ENCODE data around the gene MRPS11. TPM values are rescaled to one million over a fixed set of nuclear protein-coding genes. Genes with fewer than 3 reads are reported as not detected.

The MRPS11 gene
- total and polyA plus RNA-seq, 9 of the 15 experiments (the other 6 are each of a cell fraction or from before 2014, with no cell fraction given) = 28.3 to 83.2 (median 53.1) TPM

GRCh38 chr15:88489321-88489720 is 21.8 kb downstream of the MRPS11 start (continued):
- peak; percentile 91 for TF ChIP-seq REST (IDR thresholded peaks at IDR 0.05; ENCODE audit: borderline replicate concordance)
- no peak for TF ChIP-seq REST (CRISPR knock-in tag; IDR thresholded peaks at IDR 0.05; ENCODE audit: low read depth)
- TF ChIP-seq FOSL1 (tag; conservative IDR thresholded peaks at IDR 0.05) = no peak
- TF ChIP-seq CBX1 (IDR thresholded peaks at IDR 0.05; ENCODE audit: low read depth) = no peak
- peak; percentile 76 for TF ChIP-seq MIER1 (IDR thresholded peaks at IDR 0.05; ENCODE audit: low read depth)
- TF ChIP-seq PML (IDR thresholded peaks at IDR 0.05; ENCODE audit: low read length) = no peak
- TF ChIP-seq NFRKB (IDR thresholded peaks at IDR 0.05; ENCODE audit: low read depth) = no peak
- no peak for TF ChIP-seq ZNF23 (CRISPR knock-in tag; IDR thresholded peaks at IDR 0.05)
- no peak for TF ChIP-seq ZBTB5 (IDR thresholded peaks at IDR 0.05)
- no peak for TF ChIP-seq SP1 (CRISPR knock-in tag; IDR thresholded peaks at IDR 0.05)
- no peak for TF ChIP-seq CBX5 (IDR thresholded peaks at IDR 0.05; ENCODE audit: borderline replicate concordance, low read depth)
- TF ChIP-seq CTCFL (IDR thresholded peaks at IDR 0.05; ENCODE audit: borderline replicate concordance, insufficient read depth, low read depth, low read length, poor library complexity, severe bottlenecking) = peak; percentile 37
- no peak for TF ChIP-seq CBFA2T3 (IDR thresholded peaks at IDR 0.05)
- TF ChIP-seq MTA2 (IDR thresholded peaks at IDR 0.05; ENCODE audit: low read depth) = no peak
- no peak for TF ChIP-seq POLR3G (IDR thresholded peaks at IDR 0.05; ENCODE audit: extremely low read depth, insufficient read length, insufficient replicate concordance)
- no peak for TF ChIP-seq TAF1 (IDR thresholded peaks at IDR 0.05; ENCODE audit: control insufficient read depth, extremely low read depth, insufficient read depth, low read length, severe bottlenecking)
- no peak for TF ChIP-seq ATF7 (IDR thresholded peaks at IDR 0.05)
- peak in 1 of 2 experiments; percentile 56; a peak in 2 of 4 replicates for TF ChIP-seq RAD21 (CRISPR knock-in tag; conservative IDR thresholded peaks at IDR 0.05 in 1 of 2, IDR thresholded peaks at IDR 0.05 in 1 of 2)

All from K562 (cell line).